Gastrocnemius medialis (tissue), 4 donors: ENCODE data around the gene RCVRN.

Experiments used
- CTCF ChIP-seq, 5 experiments: fragments of 450-650 bp in 3 of 5; fragments of 200-600 bp in 2 of 5; sonication (generic) in 2 of 5; IDR thresholded peaks in 4 of 5; conservative IDR thresholded peaks in 1 of 5; 1 replicate in 4 of 5; 2 replicates in 1 of 5; pipeline ENCODE4 v1.5.1; 2016 to 2019; ENCODE audit warnings: antibody characterized with exemption in 5 of 5, mild to moderate bottlenecking in 3 of 5, moderate library complexity in 3 of 5
- POLR2A ChIP-seq, 2 donors: fragments of 450-650 bp; IDR thresholded peaks; one replicate each; pipeline ENCODE4 v1.6.1; 2017; ENCODE audit warnings: antibody characterized with exemption in 2 of 2, mild to moderate bottlenecking in 2 of 2, moderate library complexity in 2 of 2

- TF ChIP-seq CTCF (IDR thresholded peaks at IDR 0.05 in 4 of 5, conservative IDR thresholded peaks at IDR 0.05 in 1 of 5) = no peak
- TF ChIP-seq POLR2A (IDR thresholded peaks at IDR 0.05) = no peak
Observed at GRCh38 chr17:9938764-9939163, 33.7 kb upstream of the RCVRN start.
